Rectal smooth muscle tissue (tissue), 1 donor: ENCODE results near the gene CDKN1C.

Experiments used
- H3K27ac ChIP-seq: one replicate; pipeline ENCODE4 v1.7.0; 2013; ENCODE audit warnings: low read depth, low read length, inconsistent platforms
- H3K27me3 ChIP-seq: one replicate; pipeline ENCODE4 v1.7.0; 2013; ENCODE audit warnings: low read length; ENCODE audit not compliant: control insufficient read depth, insufficient read depth
- H3K36me3 ChIP-seq: one replicate; pipeline ENCODE4 v1.7.0; 2013; ENCODE audit warnings: low read length; ENCODE audit not compliant: control insufficient read depth, insufficient read depth
- H3K4me1 ChIP-seq: one replicate; pipeline ENCODE4 v1.7.0; 2013; ENCODE audit warnings: low read length; ENCODE audit not compliant: control insufficient read depth, insufficient read depth
- H3K4me3 ChIP-seq: one replicate; pipeline ENCODE4 v1.7.0; 2013; ENCODE audit warnings: low read length
- H3K9ac ChIP-seq: one replicate; pipeline ENCODE4 v1.7.0; 2013; ENCODE audit warnings: low read length

The CDKN1C gene

DNA sequence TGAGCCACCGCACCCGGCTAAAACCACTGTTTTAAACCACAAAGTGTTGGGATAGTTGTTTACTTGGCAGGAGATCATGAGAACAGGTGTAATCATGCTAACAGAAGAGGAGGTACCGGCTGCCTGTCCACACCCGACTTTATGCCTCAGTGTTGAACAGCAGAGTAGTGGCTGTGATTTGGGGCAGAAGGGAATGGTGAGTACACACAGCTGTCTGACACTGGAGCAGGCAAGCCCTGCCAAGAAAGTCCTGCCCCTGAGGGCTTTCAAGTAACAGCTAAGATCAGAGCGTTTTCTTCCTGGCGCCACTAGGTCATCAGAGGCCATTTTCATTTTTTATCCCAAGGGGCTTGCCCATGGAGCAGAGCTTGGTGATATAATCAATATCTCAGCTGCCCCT, 8.1 kb downstream of the CDKN1C start:
- H3K4me1 ChIP-seq, result no peaks in the 10 kb centered on the region
- no peaks in the 10 kb centered on the region for H3K36me3 ChIP-seq
- no peak overlapping the region for H3K9ac ChIP-seq
- H3K27me3 ChIP-seq, result no peaks in the 10 kb centered on the region
- no peak overlapping the region for H3K4me3 ChIP-seq
- H3K27ac ChIP-seq, result no peak overlapping the region

GRCh38 chr11:2874963-2875362, 10.6 kb downstream of the CDKN1C start:
- Histone ChIP-seq H3K4me1 (no peaks in the 10 kb centered on the region), H3K27ac (no peak overlapping the region), H3K9ac (no peak overlapping the region), H3K27me3 (peaks cover 7% of the 10 kb centered on the region), H3K36me3 (no peaks in the 10 kb centered on the region), H3K4me3 (no peak overlapping the region)

DNA sequence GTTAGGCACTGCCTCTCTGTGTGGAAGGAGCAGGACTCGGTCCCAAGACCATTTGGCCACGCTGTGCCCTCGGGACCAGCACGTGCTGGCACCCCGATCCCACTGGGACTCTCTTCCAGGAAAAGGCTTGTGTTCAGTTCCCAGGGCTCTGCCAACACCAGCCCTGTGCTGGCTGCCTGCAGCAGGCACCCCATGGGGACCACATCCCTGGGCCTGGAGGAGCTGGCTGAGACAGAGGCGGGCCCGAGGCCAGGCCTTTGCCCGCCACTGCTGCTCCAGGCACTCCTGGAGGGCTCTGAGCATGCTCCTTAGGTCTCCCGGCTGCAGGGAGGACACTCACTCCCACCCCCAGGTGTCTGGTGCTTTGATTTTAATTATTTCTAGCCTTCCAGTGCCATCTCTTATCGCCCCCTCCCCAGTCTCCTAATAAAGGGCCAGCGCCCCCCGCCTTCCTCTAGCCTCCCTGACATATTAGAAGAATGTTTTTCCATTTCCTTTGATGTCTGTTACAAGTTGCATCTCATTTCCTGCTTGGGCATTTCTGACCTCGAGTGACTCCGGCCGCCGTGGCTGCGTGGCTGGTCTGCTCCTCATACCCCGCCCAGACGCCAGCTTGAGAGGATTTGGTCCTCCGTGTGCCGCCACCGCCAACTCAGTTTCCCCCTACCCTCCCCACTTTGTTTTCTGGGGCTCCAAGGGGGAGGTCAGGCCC, 14.4 kb downstream of the CDKN1C start:
- Histone ChIP-seq H3K27me3 (peaks cover 11% of the 10 kb centered on the region), H3K36me3 (no peaks in the 10 kb centered on the region), H3K9ac (no peak overlapping the region), H3K27ac (no peak overlapping the region), H3K4me3 (no peak overlapping the region), H3K4me1 (no peaks in the 10 kb centered on the region)

DNA sequence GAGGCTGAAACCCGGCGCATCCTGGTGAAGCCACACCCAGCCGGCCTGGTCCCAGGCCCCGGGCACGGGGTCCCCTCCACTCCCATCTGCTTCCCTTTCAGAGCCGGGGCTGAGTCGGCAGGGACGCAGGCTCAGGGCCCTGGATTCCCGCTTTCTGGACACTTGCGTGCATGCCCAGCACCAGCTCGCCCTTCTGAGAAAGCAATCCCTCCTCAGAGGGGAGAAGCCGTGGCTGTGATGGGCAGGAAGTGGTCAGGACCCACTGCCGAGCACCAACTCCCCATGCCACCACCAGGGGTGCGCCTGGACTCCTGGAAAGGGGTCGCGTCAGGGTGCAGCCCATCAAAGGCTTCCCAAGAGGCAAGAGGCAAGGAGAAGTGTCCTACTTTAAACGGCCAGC, 15.1 kb downstream of the CDKN1C start:
- H3K4me3 ChIP-seq, result no peak overlapping the region
- H3K4me1 ChIP-seq, result no peaks in the 10 kb centered on the region
- no peak overlapping the region for H3K9ac ChIP-seq
- no peak overlapping the region for H3K27ac ChIP-seq
- peaks cover 11% of the 10 kb centered on the region for H3K27me3 ChIP-seq
- no peaks in the 10 kb centered on the region for H3K36me3 ChIP-seq

GRCh38 chr11:2869561-2870427, 15.8 kb downstream of the CDKN1C start:
- H3K27ac ChIP-seq, result no peak overlapping the region
- no peak overlapping the region for H3K4me3 ChIP-seq
- H3K27me3 ChIP-seq, result peaks cover 11% of the 10 kb centered on the region
- H3K36me3 ChIP-seq, result no peaks in the 10 kb centered on the region
- H3K4me1 ChIP-seq, result no peaks in the 10 kb centered on the region
- H3K9ac ChIP-seq, result no peak overlapping the region

- Histone ChIP-seq H3K27ac (no peak overlapping the region), H3K36me3 (no peaks in the 10 kb centered on the region), H3K4me3 (no peak overlapping the region), H3K27me3 (peaks cover 11% of the 10 kb centered on the region), H3K9ac (no peak overlapping the region), H3K4me1 (no peaks in the 10 kb centered on the region)
These were observed 16.4 kb downstream of the CDKN1C start for GRCh38 chr11:2869134-2869526.

DNA sequence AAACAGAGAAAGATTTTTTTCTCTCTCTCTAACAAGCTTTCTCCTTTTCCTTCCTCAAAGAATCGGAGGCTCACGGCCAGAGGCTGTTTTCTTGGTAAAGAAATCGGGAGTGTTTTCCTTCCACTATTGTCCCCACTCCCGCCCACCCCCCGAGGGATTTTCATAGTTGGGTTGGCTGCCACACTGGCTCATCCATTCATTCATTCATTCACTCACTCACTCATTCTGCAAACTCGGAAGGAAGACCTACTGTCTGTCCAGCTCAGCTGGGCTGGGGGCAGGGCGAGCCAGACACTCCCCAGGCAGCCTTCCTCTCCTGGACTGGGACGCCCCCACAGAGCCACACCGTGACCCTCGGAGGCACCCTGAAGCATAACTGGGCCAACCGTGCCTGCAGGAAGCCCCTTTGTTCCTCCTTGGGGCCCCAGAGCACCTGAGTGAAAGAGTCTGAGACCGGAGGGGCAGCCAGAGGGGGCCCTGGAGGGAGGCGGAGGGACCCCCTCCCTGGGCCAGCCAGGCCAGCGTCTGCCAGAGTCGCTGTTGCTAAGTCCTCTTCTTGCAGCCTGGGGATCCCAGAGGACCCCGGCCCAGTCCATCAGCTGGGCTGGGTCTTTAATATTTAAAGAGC, 17.0 kb downstream of the CDKN1C start:
- no peak overlapping the region for H3K4me3 ChIP-seq
- H3K36me3 ChIP-seq, result no peaks in the 10 kb centered on the region
- H3K4me1 ChIP-seq, result no peaks in the 10 kb centered on the region
- H3K27me3 ChIP-seq, result peaks cover 11% of the 10 kb centered on the region
- no peak overlapping the region for H3K27ac ChIP-seq
- no peak overlapping the region for H3K9ac ChIP-seq

- Histone ChIP-seq H3K4me3 (no peak overlapping the region), H3K4me1 (no peaks in the 10 kb centered on the region), H3K9ac (no peak overlapping the region), H3K27ac (no peak overlapping the region), H3K27me3 (peaks cover 15% of the 10 kb centered on the region), H3K36me3 (no peaks in the 10 kb centered on the region)
These were observed 17.7 kb downstream of the CDKN1C start for GRCh38 chr11:2867722-2868505.

DNA sequence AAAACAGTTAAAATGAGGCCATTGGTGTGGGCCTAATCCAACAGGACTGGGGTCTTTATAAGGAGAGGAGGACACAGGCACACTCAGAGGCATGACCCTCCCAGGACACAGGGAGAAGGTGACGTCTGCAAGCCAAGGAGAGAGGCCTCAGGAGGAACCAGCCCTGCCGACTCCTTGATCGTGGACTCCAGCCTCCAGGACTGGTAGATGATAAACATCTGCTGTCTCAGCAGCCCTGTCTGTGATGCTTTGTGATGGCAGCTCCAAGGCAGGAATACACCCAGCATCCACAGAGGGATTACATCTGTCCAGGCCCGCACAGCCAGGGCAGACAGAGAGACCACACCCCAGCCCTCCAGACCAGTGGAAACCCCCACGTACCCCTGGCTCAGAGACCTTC, 18.4 kb downstream of the CDKN1C start:
- Histone ChIP-seq H3K4me3 (no peak overlapping the region), H3K27me3 (peaks cover 15% of the 10 kb centered on the region), H3K4me1 (no peaks in the 10 kb centered on the region), H3K36me3 (no peaks in the 10 kb centered on the region), H3K27ac (no peak overlapping the region), H3K9ac (no peak overlapping the region)

DNA sequence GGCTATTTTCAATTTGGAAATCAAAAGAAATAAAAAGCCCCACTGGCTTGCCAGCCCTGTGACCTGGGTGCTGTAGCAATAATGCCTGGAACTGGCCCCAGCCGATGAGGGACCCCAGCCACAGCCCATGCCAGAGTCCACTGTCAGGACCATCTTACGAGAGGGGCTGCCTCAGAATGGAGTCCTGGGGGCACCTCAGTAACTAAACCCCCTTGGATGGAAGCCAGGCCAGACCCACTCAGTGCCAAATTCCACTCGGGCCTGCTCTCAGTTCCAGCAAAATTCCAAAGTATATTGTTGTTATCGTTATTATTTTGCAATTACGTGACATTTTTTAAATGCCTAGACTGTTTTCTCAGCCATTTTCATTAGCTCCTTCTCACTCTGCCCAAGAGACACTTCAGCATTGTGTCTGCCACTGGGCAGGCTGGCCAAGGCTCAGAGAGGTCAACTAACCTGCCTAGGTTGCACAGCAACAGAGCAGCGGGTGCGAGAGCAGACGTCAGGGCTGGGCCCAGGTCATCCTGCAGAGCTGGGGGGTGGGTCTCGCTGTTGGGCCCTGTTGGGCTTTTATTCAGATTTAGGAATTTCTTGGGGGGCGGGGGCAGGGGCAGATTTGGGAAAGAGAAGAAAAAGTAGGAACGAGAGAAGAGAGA, 19.5 kb downstream of the CDKN1C start:
- Histone ChIP-seq H3K27me3 (peaks cover 15% of the 10 kb centered on the region), H3K36me3 (no peaks in the 10 kb centered on the region), H3K9ac (no peak overlapping the region), H3K27ac (no peak overlapping the region), H3K4me3 (no peak overlapping the region), H3K4me1 (no peaks in the 10 kb centered on the region)

- H3K36me3 ChIP-seq, result no peaks in the 10 kb centered on the region
- peaks cover 8% of the 10 kb centered on the region for H3K27me3 ChIP-seq
- no peaks in the 10 kb centered on the region for H3K4me1 ChIP-seq
- H3K27ac ChIP-seq, result no peak overlapping the region
- no peak overlapping the region for H3K4me3 ChIP-seq
- H3K9ac ChIP-seq, result no peak overlapping the region
These were observed 20.7 kb downstream of the CDKN1C start for GRCh38 chr11:2864901-2865300.

GRCh38 chr11:2863276-2863618, 22.3 kb downstream of the CDKN1C start:
- Histone ChIP-seq H3K36me3 (no peaks in the 10 kb centered on the region), H3K4me1 (no peaks in the 10 kb centered on the region), H3K9ac (no peak overlapping the region), H3K4me3 (no peak overlapping the region), H3K27ac (no peak overlapping the region), H3K27me3 (peaks cover 4% of the 10 kb centered on the region)
